Measurements from ENCODE around the gene PRKG1. TPM values are rescaled to one million over a fixed set of nuclear protein-coding genes. Genes with fewer than 3 reads are reported as not detected.

Gene PRKG1
- total and polyA plus RNA-seq, 8 donors = 1.2 to 9.6 (median 2.9) TPM

DNA sequence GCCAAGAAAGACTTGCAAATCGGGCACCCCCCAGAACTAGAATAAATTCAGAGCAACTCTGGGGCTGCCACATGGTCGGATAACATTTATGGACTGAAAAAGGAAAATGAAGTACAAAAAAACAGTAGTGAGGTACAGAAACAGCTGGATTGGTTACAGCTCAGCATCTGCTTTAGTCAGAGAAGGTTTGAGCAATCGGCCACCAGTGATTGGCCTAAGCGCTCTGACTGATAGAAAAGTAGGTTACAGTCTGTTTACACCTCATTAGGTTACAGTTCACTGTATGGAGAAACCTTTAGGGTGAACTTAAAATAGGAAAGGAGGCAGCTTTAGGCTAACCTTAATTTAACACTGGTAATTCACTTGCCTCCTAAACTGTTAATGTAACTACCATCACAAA lies 1137.8 kb downstream of the PRKG1 start:
- TF ChIP-seq, protein P1, sequence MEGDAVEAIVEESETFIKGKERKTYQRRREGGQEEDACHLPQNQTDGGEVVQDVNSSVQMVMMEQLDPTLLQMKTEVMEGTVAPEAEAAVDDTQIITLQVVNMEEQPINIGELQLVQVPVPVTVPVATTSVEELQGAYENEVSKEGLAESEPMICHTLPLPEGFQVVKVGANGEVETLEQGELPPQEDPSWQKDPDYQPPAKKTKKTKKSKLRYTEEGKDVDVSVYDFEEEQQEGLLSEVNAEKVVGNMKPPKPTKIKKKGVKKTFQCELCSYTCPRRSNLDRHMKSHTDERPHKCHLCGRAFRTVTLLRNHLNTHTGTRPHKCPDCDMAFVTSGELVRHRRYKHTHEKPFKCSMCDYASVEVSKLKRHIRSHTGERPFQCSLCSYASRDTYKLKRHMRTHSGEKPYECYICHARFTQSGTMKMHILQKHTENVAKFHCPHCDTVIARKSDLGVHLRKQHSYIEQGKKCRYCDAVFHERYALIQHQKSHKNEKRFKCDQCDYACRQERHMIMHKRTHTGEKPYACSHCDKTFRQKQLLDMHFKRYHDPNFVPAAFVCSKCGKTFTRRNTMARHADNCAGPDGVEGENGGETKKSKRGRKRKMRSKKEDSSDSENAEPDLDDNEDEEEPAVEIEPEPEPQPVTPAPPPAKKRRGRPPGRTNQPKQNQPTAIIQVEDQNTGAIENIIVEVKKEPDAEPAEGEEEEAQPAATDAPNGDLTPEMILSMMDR (IDR thresholded peaks at IDR 0.05) = no peak
- FAIRE-seq (no peak), ATAC-seq (peak; percentile 73 to 84 (median 74)), DNase-seq (peak in 4 of 6 donors; percentile 10 to 38 (median 26))
- Histone ChIP-seq H3K27me3 (no peaks in the 10 kb centered on the region), H3K27ac (peak overlapping the region; percentile 6 to 71 (median 54)), H3K4me1 (peaks cover 7 to 26% (median 14%) of the 10 kb centered on the region in 3 donors), H3K9me3 (no peaks in the 10 kb centered on the region), H3K4me3 (no peak overlapping the region), H3K36me3 (no peaks in the 10 kb centered on the region)
- WGBS, 2 donors = 28 to 33% methylated on average over 4 of the region's 4 CpGs
- intact Hi-C loops (cut with DNase I) = no loop called here

DNA sequence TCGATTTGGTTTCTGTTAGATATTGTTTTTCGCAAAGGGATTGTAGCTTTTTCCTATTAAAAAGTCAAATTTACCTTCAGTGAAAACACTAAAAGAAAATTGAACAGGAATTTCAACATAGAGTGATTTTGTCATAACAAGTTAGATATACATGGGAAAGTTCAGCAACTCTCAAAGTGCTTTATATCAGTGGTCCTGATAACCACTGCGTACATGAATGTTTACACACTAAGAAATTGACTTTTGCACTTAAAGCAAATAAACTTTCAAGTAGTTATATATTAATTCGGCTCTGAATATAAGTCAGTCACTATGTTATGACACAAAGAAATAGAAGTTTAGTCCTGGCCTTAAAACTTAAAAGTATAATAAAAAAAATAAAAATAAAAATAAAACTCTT lies 1138.5 kb downstream of the PRKG1 start:
- Histone ChIP-seq H3K36me3 (no peaks in the 10 kb centered on the region), H3K9me3 (no peaks in the 10 kb centered on the region), H3K27me3 (no peaks in the 10 kb centered on the region), H3K4me1 (peaks cover 7 to 26% (median 14%) of the 10 kb centered on the region in 3 donors), H3K4me3 (no peak overlapping the region), H3K27ac (peak overlapping the region; percentile 13 to 71 (median 54))
- DNase-seq (no peak), FAIRE-seq (peak; percentile 75), ATAC-seq (peak; percentile 84 to 88 (median 86))
- TF ChIP-seq, protein P1 (IDR thresholded peaks at IDR 0.05) = no peak
- 12 to 13% methylated on average over 4 of the region's 4 CpGs for WGBS, 2 donors
- intact Hi-C loops (cut with DNase I) = no loop called here

GRCh38 chr10:52213321-52213752 lies 1139.0 kb downstream of the PRKG1 start:
- WGBS, 2 donors = 29 to 31% methylated on average over 3 of the region's 3 CpGs
- H3K4me3 ChIP-seq = no peak overlapping the region
- TF ChIP-seq, protein P1 (IDR thresholded peaks at IDR 0.05) = no peak
- DNase-seq = peak in 3 of 6 donors; percentile 11 to 52 (median 23)
- no peaks in the 10 kb centered on the region for H3K9me3 ChIP-seq
- intact Hi-C loops (cut with DNase I) = no loop called here
- H3K27ac ChIP-seq = peak overlapping the region; percentile 13 to 71 (median 44)
- peaks cover 7 to 27% (median 14%) of the 10 kb centered on the region in 3 donors for H3K4me1 ChIP-seq
- H3K27me3 ChIP-seq = no peaks in the 10 kb centered on the region
- ATAC-seq = peak; percentile 44 to 82 (median 70)
- FAIRE-seq = no peak
- no peaks in the 10 kb centered on the region for H3K36me3 ChIP-seq

GRCh38 chr10:52215745-52216361 lies 1141.6 kb downstream of the PRKG1 start:
- H3K27me3 ChIP-seq = no peaks in the 10 kb centered on the region
- H3K36me3 ChIP-seq = no peaks in the 10 kb centered on the region
- no peak overlapping the region for H3K4me3 ChIP-seq
- peaks cover 10 to 36% (median 14%) of the 10 kb centered on the region in 3 donors for H3K4me1 ChIP-seq
- TF ChIP-seq, protein P1 (IDR thresholded peaks at IDR 0.05) = peak; percentile 32 to 69 (median 62)
- intact Hi-C loops (cut with DNase I) = no loop called here
- peak overlapping the region in 1 of 4 donors; percentile 8 for H3K27ac ChIP-seq
- DNase-seq = peak in 4 of 6 donors; percentile 13 to 58 (median 28)
- peak; percentile 98 for FAIRE-seq
- no peaks in the 10 kb centered on the region for H3K9me3 ChIP-seq
- ATAC-seq = peak; percentile 46 to 71 (median 66)

DNA sequence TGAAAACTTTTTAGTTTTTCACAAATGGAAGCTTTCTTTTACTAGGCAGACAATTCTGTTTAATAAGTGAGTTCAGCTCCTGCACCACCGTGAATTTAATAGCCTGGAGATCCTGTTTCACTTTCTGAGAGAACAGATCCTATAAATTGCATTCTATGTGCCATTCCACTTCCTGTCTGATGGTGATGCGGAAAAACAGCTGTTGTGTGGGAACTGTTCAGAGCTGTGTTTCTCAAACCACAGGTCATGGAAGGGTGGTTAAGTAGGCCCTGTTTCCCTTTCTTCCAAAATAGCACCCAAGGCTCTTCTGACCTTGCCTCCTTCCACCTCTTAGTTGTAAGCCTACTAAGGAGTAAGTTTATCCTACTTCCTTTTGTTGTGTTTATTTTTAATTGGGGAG lies 1142.6 kb downstream of the PRKG1 start:
- H3K27ac ChIP-seq = no peak overlapping the region
- H3K27me3 ChIP-seq = no peaks in the 10 kb centered on the region
- FAIRE-seq (no peak), ATAC-seq (no peak), DNase-seq (no peak)
- H3K9me3 ChIP-seq = no peaks in the 10 kb centered on the region
- WGBS, 2 donors = 66% methylated on average over 2 of the region's 2 CpGs
- H3K4me1 ChIP-seq = peaks cover 10 to 27% (median 11%) of the 10 kb centered on the region in 3 donors
- intact Hi-C loops (cut with DNase I) = no loop called here
- H3K36me3 ChIP-seq = no peaks in the 10 kb centered on the region
- H3K4me3 ChIP-seq = no peak overlapping the region
- TF ChIP-seq, protein P1 (IDR thresholded peaks at IDR 0.05) = no peak
